ENCODE results near the gene LRG1.

GRCh38 chr19:4550018-4550417 lies 10.2 kb upstream of the LRG1 start:
- TF ChIP-seq POLR2AphosphoS5 (IDR thresholded peaks at IDR 0.05): no peak
- TF ChIP-seq CTCF (IDR thresholded peaks at IDR 0.05): no peak
- TF ChIP-seq POLR2A (IDR thresholded peaks at IDR 0.05): no peak
- TF ChIP-seq EP300 (IDR thresholded peaks at IDR 0.05): no peak

Measured in gastroesophageal sphincter (tissue), 3 donors.